ENCODE data around the gene NAPSA. TPM values are rescaled to one million over a fixed set of nuclear protein-coding genes. Genes with fewer than 3 reads are reported as not detected.

Gene NAPSA
- total and polyA plus RNA-seq, 2 of the 8 experiments (the other 6 are each of a cell fraction or from before 2014, with no cell fraction given) = 0.71 to 0.73 TPM

- no peak for TF ChIP-seq CHD7 (IDR thresholded peaks at IDR 0.05; ENCODE audit: insufficient replicate concordance, low read length)
- TF ChIP-seq FOSL1 (IDR thresholded peaks at IDR 0.05; ENCODE audit: insufficient read depth, low read depth, low read length) = no peak
- TF ChIP-seq, protein P1, sequence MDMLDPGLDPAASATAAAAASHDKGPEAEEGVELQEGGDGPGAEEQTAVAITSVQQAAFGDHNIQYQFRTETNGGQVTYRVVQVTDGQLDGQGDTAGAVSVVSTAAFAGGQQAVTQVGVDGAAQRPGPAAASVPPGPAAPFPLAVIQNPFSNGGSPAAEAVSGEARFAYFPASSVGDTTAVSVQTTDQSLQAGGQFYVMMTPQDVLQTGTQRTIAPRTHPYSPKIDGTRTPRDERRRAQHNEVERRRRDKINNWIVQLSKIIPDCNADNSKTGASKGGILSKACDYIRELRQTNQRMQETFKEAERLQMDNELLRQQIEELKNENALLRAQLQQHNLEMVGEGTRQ (IDR thresholded peaks at IDR 0.05; ENCODE audit: low read length) = no peak
- no peak for TF ChIP-seq SP1 (IDR thresholded peaks at IDR 0.05; ENCODE audit: low read depth, low read length)
Observed at GRCh38 chr19:50378169-50378862, 12.9 kb upstream of the NAPSA start (continued).

All from H1 (cell line).